ENCODE results near the gene TLR1.

- TF ChIP-seq, protein P1, sequence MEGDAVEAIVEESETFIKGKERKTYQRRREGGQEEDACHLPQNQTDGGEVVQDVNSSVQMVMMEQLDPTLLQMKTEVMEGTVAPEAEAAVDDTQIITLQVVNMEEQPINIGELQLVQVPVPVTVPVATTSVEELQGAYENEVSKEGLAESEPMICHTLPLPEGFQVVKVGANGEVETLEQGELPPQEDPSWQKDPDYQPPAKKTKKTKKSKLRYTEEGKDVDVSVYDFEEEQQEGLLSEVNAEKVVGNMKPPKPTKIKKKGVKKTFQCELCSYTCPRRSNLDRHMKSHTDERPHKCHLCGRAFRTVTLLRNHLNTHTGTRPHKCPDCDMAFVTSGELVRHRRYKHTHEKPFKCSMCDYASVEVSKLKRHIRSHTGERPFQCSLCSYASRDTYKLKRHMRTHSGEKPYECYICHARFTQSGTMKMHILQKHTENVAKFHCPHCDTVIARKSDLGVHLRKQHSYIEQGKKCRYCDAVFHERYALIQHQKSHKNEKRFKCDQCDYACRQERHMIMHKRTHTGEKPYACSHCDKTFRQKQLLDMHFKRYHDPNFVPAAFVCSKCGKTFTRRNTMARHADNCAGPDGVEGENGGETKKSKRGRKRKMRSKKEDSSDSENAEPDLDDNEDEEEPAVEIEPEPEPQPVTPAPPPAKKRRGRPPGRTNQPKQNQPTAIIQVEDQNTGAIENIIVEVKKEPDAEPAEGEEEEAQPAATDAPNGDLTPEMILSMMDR (IDR thresholded peaks at IDR 0.05; ENCODE audit: poor library complexity, severe bottlenecking) = no peak
- no peak for TF ChIP-seq REST (IDR thresholded peaks at IDR 0.05; ENCODE audit: borderline replicate concordance)
- no peak for TF ChIP-seq POLR2AphosphoS5 (IDR thresholded peaks at IDR 0.05)
- TF ChIP-seq RAD21 (conservative IDR thresholded peaks at IDR 0.05) = no peak
- no peak for TF ChIP-seq EZH2 (IDR thresholded peaks at IDR 0.05; ENCODE audit: borderline replicate concordance, insufficient read depth, low read length, poor library complexity, severe bottlenecking)
- no peak for TF ChIP-seq EP300 (conservative IDR thresholded peaks at IDR 0.05; ENCODE audit: poor library complexity, severe bottlenecking)
- no peak for TF ChIP-seq TAF1 (IDR thresholded peaks at IDR 0.05; ENCODE audit: low read depth)
- no peak for TF ChIP-seq SMC3 (conservative IDR thresholded peaks at IDR 0.05; ENCODE audit: poor library complexity)
Observed at GRCh38 chr4:38791010-38791409, 13.6 kb downstream of the TLR1 start.

Data from neural cell (in vitro differentiated cells).